AG08395 (cell line): Measurements from ENCODE around the gene CSTF3.
A peak's percentile ranks its signal among the peaks of the same experiment; 100 is the strongest.
"Not testable (repeated sequence)": the region's sequence is repeated elsewhere in the genome, so short reads cannot be mapped to it uniquely, and the experiment has no call there.

ENCODE experiments used
- DNase-seq: peaks from one replicate; pipeline ENCODE4 v3.0.0; 2012; ENCODE audit warnings: mixed read lengths, low spot score

Gene CSTF3

GRCh38 chr11:33160587-33160986 lies 693 bp downstream of the CSTF3 start:
- DNase-seq: no peak

- peak; percentile 10 for DNase-seq
Observed at GRCh38 chr11:33160136-33160535, 1.1 kb downstream of the CSTF3 start.

GRCh38 chr11:33159378-33159867 lies 1.9 kb downstream of the CSTF3 start:
- DNase-seq: not testable (repeated sequence)

- DNase-seq: no peak
Observed at GRCh38 chr11:33158596-33159275, 2.5 kb downstream of the CSTF3 start.

- no peak for DNase-seq
Observed at GRCh38 chr11:33157103-33158027, 3.9 kb downstream of the CSTF3 start.

- no peak for DNase-seq
Observed at GRCh38 chr11:33151399-33151798, 9.9 kb downstream of the CSTF3 start.

- no peak for DNase-seq
Observed at GRCh38 chr11:33147559-33147958, 13.7 kb downstream of the CSTF3 start.

- DNase-seq: no peak
Observed at GRCh38 chr11:33135768-33136443, 25.4 kb downstream of the CSTF3 start.

- DNase-seq: peak; percentile 62
Observed at GRCh38 chr11:33135216-33135615, 26.1 kb downstream of the CSTF3 start.

- DNase-seq: no peak
Observed at GRCh38 chr11:33134276-33134675, 27.0 kb downstream of the CSTF3 start.

GRCh38 chr11:33133761-33134160 lies 27.5 kb downstream of the CSTF3 start:
- no peak for DNase-seq

- no peak for DNase-seq
Observed at GRCh38 chr11:33132510-33132909, 28.8 kb downstream of the CSTF3 start.

- DNase-seq: no peak
Observed at GRCh38 chr11:33128739-33129138, 32.5 kb downstream of the CSTF3 start.

GRCh38 chr11:33125611-33126010 lies 35.7 kb downstream of the CSTF3 start:
- DNase-seq: no peak

- DNase-seq: no peak
Observed at GRCh38 chr11:33125025-33125424, 36.3 kb downstream of the CSTF3 start.

GRCh38 chr11:33122696-33123095 lies 38.6 kb downstream of the CSTF3 start:
- DNase-seq: not testable (repeated sequence)

- DNase-seq: no peak
Observed at GRCh38 chr11:33116535-33116934, 44.7 kb downstream of the CSTF3 start.

GRCh38 chr11:33110083-33110482 lies 51.2 kb downstream of the CSTF3 start:
- DNase-seq: no peak

- DNase-seq: no peak
Observed at GRCh38 chr11:33109294-33109895, 51.9 kb downstream of the CSTF3 start.

- DNase-seq: no peak
Observed at GRCh38 chr11:33103836-33104235, 57.4 kb downstream of the CSTF3 start.

GRCh38 chr11:33094157-33094556 lies 67.1 kb downstream of the CSTF3 start:
- no peak for DNase-seq

GRCh38 chr11:33089776-33090175 lies 71.5 kb downstream of the CSTF3 start:
- no peak for DNase-seq
